Activated naive CD8-positive, alpha-beta T cell treated with anti-CD3 and anti-CD28 coated beads, Interleukin-2, amount 50 U/mL, for 24 hours (primary cell): ENCODE measurements around the gene SLIT3.

Experiments used
- ATAC-seq: fragments of 150-1000 bp; cut with Tn5 transposase; one replicate; pipeline ENCODE4 v1.10.0; 2021
- DNase-seq: peaks from one replicate; pipeline ENCODE4 v3.0.0; 2021
- H3K27ac Mint-ChIP-seq: one replicate; pipeline ENCODE4 v1.8.0; 2021; ENCODE audit warnings: mild to moderate bottlenecking, mixed read lengths
- H3K27me3 Mint-ChIP-seq: one replicate; pipeline ENCODE4 v1.8.0; 2021; ENCODE audit warnings: mixed read lengths
- H3K36me3 Mint-ChIP-seq: one replicate; pipeline ENCODE4 v1.8.0; 2021; ENCODE audit warnings: low read depth, mixed read lengths
- H3K4me1 Mint-ChIP-seq: one replicate; pipeline ENCODE4 v1.8.0; 2021; ENCODE audit warnings: mixed read lengths
- H3K4me3 Mint-ChIP-seq: one replicate; pipeline ENCODE4 v1.8.0; 2021; ENCODE audit warnings: mild to moderate bottlenecking, moderate library complexity, mixed read lengths
- H3K9me3 Mint-ChIP-seq: one replicate; pipeline ENCODE4 v1.8.0; 2021; ENCODE audit warnings: mixed read lengths

Gene SLIT3

GRCh38 chr5:168614661-168615060 lies 686.3 kb downstream of the SLIT3 start:
- H3K9me3 Mint-ChIP-seq: peaks cover 6% of the 10 kb centered on the region
- H3K27ac Mint-ChIP-seq: no peak overlapping the region
- peaks cover 1% of the 10 kb centered on the region for H3K27me3 Mint-ChIP-seq
- DNase-seq (no peak), ATAC-seq (no peak)
- no peak overlapping the region for H3K4me3 Mint-ChIP-seq
- H3K4me1 Mint-ChIP-seq: peaks cover 10% of the 10 kb centered on the region
- H3K36me3 Mint-ChIP-seq: no peaks in the 10 kb centered on the region

DNA sequence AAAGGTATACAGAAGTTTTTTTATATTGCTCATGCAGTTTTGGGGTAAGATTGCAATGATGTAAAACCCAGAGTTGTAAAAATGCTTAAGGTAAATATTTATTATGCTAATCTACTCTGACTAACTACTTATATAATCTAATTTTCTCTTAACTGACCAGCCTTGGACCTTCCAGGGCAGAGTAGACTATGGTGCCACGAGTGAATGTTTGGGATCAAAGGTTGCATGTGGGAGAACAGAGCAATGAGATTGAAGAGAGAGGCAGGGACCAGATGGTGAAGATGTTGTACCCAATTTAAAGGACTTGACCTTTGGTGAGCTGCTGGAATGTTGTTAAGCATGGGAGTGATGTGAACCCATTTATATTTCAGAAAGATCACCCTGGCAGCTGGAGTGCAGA lies 686.9 kb downstream of the SLIT3 start:
- DNase-seq: no peak
- Mint-ChIP-seq H3K36me3 (no peaks in the 10 kb centered on the region), H3K4me1 (peaks cover 10% of the 10 kb centered on the region), H3K9me3 (peaks cover 6% of the 10 kb centered on the region), H3K27ac (no peak overlapping the region), H3K4me3 (no peak overlapping the region), H3K27me3 (no peaks in the 10 kb centered on the region)
- no peak for ATAC-seq

- H3K36me3 Mint-ChIP-seq: no peaks in the 10 kb centered on the region
- ATAC-seq (no peak), DNase-seq (no peak)
- peaks cover 14% of the 10 kb centered on the region for H3K4me1 Mint-ChIP-seq
- peaks cover 6% of the 10 kb centered on the region for H3K9me3 Mint-ChIP-seq
- H3K27ac Mint-ChIP-seq: no peak overlapping the region
- H3K27me3 Mint-ChIP-seq: no peaks in the 10 kb centered on the region
- no peak overlapping the region for H3K4me3 Mint-ChIP-seq
Measured at GRCh38 chr5:168613396-168613795, 687.5 kb downstream of the SLIT3 start.

GRCh38 chr5:168612996-168613395 lies 687.9 kb downstream of the SLIT3 start:
- H3K27ac Mint-ChIP-seq: peak overlapping the region; percentile 36
- no peak for DNase-seq
- no peak overlapping the region for H3K4me3 Mint-ChIP-seq
- H3K9me3 Mint-ChIP-seq: peaks cover 6% of the 10 kb centered on the region
- no peaks in the 10 kb centered on the region for H3K27me3 Mint-ChIP-seq
- peak; percentile 85 for ATAC-seq
- H3K36me3 Mint-ChIP-seq: no peaks in the 10 kb centered on the region
- peaks cover 18% of the 10 kb centered on the region for H3K4me1 Mint-ChIP-seq

- no peaks in the 10 kb centered on the region for H3K27me3 Mint-ChIP-seq
- H3K27ac Mint-ChIP-seq: no peak overlapping the region
- ATAC-seq: no peak
- H3K4me3 Mint-ChIP-seq: no peak overlapping the region
- H3K4me1 Mint-ChIP-seq: peaks cover 22% of the 10 kb centered on the region
- no peaks in the 10 kb centered on the region for H3K36me3 Mint-ChIP-seq
- no peak for DNase-seq
- H3K9me3 Mint-ChIP-seq: peaks cover 6% of the 10 kb centered on the region
Measured at GRCh38 chr5:168612123-168612522, 688.8 kb downstream of the SLIT3 start.
